ENCODE results near the gene DNAH17. TPM values are rescaled to one million over a fixed set of nuclear protein-coding genes. Genes with fewer than 3 reads are reported as not detected.

Gene DNAH17
- total RNA-seq, 1 donor from 2014 or later, result not detected

- no peaks in the 10 kb centered on the region for H3K9me3 ChIP-seq (replicated peaks)
- no peak overlapping the region for H3K27ac ChIP-seq (replicated peaks)
- peaks cover 34% of the 10 kb centered on the region for H3K27me3 ChIP-seq (ENCODE audit: low read depth)
- intact Hi-C loops (cut with micrococcal nuclease), result no loop called here
- peaks cover 8% of the 10 kb centered on the region for H3K4me1 ChIP-seq
- no peak overlapping the region for H3K4me3 ChIP-seq
- DNase-seq, result no peak
- no peaks in the 10 kb centered on the region for H3K36me3 ChIP-seq
- TF ChIP-seq CTCF (IDR thresholded peaks at IDR 0.05; ENCODE audit: borderline replicate concordance), result no peak
Measured at GRCh38 chr17:78486946-78487680, 90.1 kb downstream of the DNAH17 start.

DNA sequence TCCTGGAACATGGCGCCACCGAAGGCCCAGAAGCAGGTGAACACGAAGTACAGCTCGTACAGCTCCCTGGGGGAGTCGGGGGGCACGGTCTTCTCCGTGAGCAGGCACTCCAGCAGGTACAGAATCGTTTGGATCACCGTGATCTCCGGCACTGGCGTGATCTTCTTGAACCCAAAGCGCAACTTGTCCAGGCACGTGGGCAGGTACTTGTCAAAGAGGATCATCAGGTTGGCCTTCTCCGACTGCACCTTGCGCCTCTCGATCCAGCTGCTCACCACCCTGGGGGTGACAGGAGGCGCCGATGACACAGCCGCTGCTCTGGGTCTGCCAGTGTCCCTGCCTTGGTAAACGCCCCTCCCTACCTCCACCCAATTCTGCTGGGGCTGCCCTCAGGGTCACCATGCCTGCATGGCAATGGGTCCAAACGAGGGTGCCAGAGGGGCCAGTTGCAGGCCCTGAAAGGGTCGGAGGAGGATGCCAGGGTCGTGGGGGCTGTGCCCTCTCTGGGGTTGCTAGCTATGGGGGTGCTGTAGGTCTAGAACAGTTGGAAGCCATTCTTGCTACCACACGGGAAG is 90.9 kb downstream of the DNAH17 start:
- no peak overlapping the region for H3K27ac ChIP-seq (replicated peaks)
- no peaks in the 10 kb centered on the region for H3K36me3 ChIP-seq
- DNase-seq, result no peak
- peaks cover 8% of the 10 kb centered on the region for H3K4me1 ChIP-seq
- TF ChIP-seq CTCF (IDR thresholded peaks at IDR 0.05; ENCODE audit: borderline replicate concordance), result no peak
- no peaks in the 10 kb centered on the region for H3K9me3 ChIP-seq (replicated peaks)
- peaks cover 41% of the 10 kb centered on the region for H3K27me3 ChIP-seq (ENCODE audit: low read depth)
- intact Hi-C loops (cut with micrococcal nuclease), result no loop called here
- H3K4me3 ChIP-seq, result no peak overlapping the region

DNA sequence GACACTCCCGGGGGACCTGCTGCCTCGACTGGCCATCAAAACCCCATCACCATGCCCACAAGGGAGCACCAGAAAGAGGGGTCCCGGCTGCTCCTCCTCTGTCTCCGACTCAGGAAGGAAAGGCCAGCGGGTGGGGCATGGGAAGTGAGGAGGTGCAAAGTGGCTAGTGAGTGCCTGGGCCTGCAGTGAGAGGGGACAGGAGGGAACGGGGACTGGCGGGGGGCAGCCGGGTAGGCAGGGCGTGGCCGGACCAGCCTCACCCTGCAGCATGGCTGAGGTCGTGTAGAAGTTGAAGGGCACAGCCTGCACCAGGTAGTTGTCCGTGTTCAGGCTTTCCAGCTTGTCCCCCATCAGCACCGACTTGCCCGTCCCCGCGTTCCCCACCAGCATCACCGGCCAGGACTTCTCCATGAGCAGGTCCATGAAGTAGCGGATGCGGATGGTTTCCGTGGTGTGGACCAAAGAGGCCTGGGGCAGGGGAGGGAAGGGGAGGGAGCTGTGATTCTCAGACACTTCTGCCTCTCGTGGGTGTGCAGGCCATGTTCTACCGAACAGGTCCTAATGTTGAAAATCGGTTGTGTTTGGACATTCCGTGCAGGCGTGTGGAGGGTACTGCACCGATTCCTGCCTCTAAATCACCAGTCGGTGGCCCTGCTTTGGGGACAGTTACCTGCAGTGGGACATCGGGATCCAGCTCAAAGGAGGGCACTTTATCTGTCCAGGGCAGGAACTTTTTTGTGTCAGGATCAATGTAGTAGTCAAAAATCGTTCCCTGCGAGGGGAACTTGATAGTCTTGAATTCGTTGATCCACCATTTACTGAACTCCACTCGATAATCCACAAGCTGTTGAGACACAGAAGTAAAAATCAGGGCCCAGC is 91.7 kb downstream of the DNAH17 start:
- H3K36me3 ChIP-seq, result no peaks in the 10 kb centered on the region
- H3K4me3 ChIP-seq, result no peak overlapping the region
- TF ChIP-seq CTCF (IDR thresholded peaks at IDR 0.05; ENCODE audit: borderline replicate concordance), result no peak
- intact Hi-C loops (cut with micrococcal nuclease), result no loop called here
- H3K4me1 ChIP-seq, result peaks cover 8% of the 10 kb centered on the region
- no peak overlapping the region for H3K27ac ChIP-seq (replicated peaks)
- H3K9me3 ChIP-seq (replicated peaks), result no peaks in the 10 kb centered on the region
- no peak for DNase-seq
- peaks cover 41% of the 10 kb centered on the region for H3K27me3 ChIP-seq (ENCODE audit: low read depth)

DNA sequence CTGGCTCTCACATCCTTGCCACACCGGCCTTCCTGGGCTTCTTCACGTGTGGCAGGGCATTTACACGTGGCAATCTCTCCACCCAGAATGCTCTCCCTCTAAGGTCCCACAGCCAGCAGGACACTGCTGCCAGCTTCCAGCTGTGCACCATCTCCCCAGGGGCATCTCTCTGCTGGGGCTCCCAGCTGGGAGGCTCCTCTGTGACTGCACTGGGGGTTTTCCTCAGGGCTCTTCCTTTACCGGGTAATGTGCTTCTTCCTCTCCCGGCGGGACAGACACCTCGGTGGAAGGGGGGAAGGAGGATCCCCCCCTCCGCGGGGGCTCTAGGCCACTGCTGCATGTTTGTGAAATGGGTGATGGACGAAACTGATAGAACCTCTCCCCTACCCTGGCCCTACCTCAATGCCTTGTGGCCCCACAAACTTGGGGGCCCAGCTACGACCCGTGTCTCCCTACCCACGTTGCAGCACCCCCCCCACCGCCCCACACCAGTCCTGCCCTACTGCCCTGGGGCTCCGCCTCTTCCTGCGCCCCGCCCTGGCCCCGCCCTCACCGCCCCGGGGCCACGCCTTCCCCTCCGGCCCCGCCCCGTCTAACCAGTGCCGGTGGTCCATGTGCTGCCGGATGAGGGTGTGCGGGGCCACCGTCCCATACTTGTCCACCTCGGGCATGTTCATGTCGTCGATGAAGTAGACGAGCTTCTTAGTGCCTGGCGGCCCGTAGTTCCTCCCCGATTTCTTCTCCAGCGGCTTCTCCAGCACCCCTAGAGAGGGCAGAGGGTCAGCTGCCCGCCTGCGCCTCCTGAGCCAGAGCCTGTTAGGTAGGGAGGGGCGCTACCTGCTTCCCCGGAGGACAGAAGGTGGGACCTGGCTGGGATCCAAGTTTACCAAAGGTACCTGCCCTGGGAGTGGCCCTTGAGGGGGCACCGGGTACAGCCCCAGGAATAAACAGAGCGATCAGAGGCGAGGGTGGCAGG is 92.6 kb downstream of the DNAH17 start:
- Histone ChIP-seq H3K36me3 (no peaks in the 10 kb centered on the region), H3K27ac (replicated peaks) (no peak overlapping the region), H3K4me1 (peaks cover 8% of the 10 kb centered on the region), H3K4me3 (peak overlapping the region; percentile 25), H3K27me3 (ENCODE audit: low read depth) (peaks cover 41% of the 10 kb centered on the region), H3K9me3 (replicated peaks) (no peaks in the 10 kb centered on the region)
- intact Hi-C loops (cut with micrococcal nuclease), result no loop called here
- TF ChIP-seq CTCF (IDR thresholded peaks at IDR 0.05; ENCODE audit: borderline replicate concordance), result no peak
- DNase-seq, result no peak

- H3K36me3 ChIP-seq, result no peaks in the 10 kb centered on the region
- no peak overlapping the region for H3K4me3 ChIP-seq
- intact Hi-C loops (cut with micrococcal nuclease), result no loop called here
- peaks cover 3% of the 10 kb centered on the region for H3K4me1 ChIP-seq
- no peak for TF ChIP-seq CTCF (IDR thresholded peaks at IDR 0.05; ENCODE audit: borderline replicate concordance)
- peaks cover 49% of the 10 kb centered on the region for H3K27me3 ChIP-seq (ENCODE audit: low read depth)
- no peaks in the 10 kb centered on the region for H3K9me3 ChIP-seq (replicated peaks)
- H3K27ac ChIP-seq (replicated peaks), result no peak overlapping the region
- DNase-seq, result no peak
Measured at GRCh38 chr17:78479369-78479768, 97.8 kb downstream of the DNAH17 start.
